NCI-H1105 (cell line): Measurements from ENCODE around the gene ZNF490.

ENCODE experiments used
- DNase-seq: peaks from one replicate; lab custom pipeline; 2025; lab: John Stamatoyannopoulos, UW

Gene ZNF490

GRCh38 chr19:12543855-12544254 is 66.8 kb downstream of the ZNF490 start:
- no peak for DNase-seq
